Activated T-helper 9 cell treated with anti-CD3 and anti-CD28 coated beads, Interleukin-2, amount 50 U/mL, for 16 hours (primary cell): ENCODE data around the gene DGKI.
"Not testable (repeated sequence)": the region's sequence is repeated elsewhere in the genome, so short reads cannot be mapped to it uniquely, and the experiment has no call there.

ENCODE experiments used
- DNase-seq: peaks from one replicate; pipeline ENCODE4 v3.0.0-alpha.2; 2020; ENCODE audit warnings: low read depth

DGKI gene

DNA sequence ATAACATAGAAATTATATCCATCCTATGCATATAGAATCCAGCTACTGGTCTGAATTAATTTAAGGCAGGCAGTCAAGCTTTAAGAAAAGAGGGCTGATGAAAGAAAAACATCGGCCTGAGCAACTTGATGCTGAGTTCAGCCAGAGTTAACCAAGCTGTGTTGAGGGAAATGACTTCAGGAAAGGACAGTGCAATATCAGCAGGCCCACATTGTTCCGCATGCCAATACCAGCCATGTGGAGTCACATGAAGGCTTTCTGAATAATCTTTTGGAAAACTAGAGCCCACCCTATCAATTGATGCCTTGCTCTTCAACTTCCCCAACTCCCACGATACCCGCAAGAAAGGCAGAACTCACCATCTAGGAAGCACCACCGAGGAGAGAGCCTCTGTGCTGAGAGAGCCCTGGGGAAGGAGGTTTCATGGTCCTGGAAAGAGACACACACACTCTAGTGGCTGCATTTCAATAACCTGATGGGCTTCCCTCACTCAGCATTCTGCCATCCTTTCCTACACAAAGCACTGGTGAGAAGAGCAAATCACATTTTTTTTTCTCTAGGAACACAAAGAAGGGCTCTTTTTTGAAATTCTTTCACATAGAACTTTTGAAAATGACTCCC lies 377.5 kb downstream of the DGKI start:
- no peak for DNase-seq

DNA sequence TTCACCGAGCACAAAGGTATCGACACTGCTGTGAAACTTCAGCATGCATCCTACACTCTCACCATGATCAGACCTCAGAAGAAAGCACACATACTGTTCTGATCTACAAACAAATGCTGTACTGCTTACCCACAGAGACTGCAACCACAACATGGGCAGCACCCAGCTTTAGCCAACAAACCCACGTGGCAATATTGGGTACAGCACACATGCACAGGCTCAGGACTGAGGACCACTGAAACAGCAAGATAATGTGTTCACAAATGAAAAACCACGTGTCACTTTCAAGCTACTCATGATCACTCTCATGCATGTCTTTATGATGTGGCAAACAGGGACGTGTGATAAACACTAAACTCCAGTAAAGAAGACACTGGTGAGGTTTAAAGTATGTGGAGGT lies 383.9 kb downstream of the DGKI start:
- DNase-seq = no peak

DNA sequence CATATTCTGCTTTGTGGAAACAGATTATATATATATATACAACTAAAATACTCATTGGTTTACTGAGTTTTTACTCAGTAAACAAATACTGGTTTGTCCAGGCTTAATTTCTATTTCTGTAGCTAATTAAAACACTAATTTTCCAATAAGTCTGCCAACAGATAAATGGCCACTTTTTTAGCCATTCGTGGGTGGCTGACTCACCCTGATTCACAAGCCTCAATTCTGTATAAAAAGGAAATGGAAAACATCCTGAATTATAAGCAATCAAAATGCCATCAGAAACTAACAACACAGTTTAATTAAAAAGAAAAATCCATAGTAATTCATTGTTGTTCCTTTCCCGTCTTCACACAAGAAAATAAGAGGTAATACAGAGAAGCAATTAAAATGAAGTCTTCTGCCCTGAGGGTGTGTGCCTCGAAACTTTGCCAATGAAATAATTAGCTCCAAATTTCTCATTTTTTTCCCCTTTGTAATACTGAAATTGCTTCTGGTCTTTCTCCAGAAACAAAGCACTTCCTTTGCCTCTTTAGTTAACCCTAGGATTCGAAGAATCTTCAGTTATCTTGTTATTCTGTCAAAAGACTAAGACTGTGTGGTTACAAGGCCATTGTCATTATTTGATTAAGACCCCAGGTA lies 384.6 kb downstream of the DGKI start:
- DNase-seq = no peak

DNA sequence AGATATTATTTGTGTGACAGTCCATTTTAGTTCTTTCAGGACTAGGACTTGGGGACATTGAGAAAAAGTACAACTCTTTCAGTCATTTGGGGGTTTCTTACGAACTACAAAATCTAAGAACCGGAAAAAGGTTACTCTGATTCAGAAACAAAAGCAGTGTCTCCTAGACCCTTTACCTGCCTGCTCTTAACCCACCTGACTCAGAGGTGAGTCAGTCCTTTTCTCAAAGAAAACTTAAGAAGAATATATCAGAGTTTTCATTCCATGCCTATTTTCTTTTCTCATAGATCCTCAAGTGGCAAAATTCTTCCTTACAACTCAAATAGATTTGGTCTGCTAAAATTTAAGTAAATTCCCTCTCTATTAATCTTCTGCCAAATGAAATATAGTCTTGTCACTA lies 388.4 kb downstream of the DGKI start:
- no peak for DNase-seq

- DNase-seq = no peak
These were observed 392.0 kb downstream of the DGKI start for GRCh38 chr7:137454767-137455166.

DNA sequence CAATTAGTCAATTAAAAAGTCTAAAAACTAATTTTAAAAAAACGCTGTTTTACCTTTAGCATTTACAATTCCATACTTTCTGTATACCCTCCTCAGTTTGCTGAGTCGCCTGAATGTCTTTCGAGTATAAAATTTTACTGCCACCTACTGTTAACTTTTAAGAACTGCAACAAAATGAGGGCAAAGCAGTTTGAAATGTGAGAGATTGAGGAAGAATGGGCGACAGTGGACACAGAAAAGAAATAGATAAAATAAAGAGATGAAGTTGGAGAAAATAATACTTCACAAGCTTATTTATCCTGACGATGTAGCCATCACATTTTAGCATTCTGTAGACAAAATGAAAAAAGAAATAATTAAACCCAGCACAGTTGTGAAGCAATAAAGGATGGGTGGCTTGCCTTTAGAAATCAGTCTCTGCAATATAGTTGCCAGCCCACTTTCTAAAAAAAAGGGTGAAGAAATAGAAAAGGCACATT lies 392.5 kb downstream of the DGKI start:
- DNase-seq = no peak

GRCh38 chr7:137453356-137453755 lies 393.4 kb downstream of the DGKI start:
- no peak for DNase-seq

- no peak for DNase-seq
These were observed 397.8 kb downstream of the DGKI start for GRCh38 chr7:137449016-137449415.

DNA sequence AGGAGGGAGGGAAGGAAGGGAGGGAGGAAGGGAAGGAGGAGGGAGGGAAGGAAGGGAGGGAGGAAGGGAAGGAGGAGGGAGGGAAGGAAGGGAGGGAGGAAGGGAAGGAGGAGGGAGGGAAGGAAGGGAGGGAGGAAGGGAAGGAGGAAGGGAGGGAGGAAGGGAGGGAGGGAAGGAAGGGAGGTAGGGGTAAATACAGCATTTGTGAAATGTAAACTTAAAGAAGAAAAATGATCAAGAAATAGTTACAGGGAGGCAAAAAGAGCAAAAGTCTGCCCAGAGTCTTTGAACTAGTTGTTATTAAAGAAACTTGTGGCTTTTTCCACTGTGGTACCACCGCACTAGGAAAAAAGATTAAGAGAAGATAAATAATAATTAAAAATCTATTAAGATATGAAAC lies 398.2 kb downstream of the DGKI start:
- DNase-seq = not testable (repeated sequence)

GRCh38 chr7:137446025-137446424 lies 400.7 kb downstream of the DGKI start:
- DNase-seq = no peak

- DNase-seq = no peak
These were observed 401.5 kb downstream of the DGKI start for GRCh38 chr7:137445268-137445667.

DNA sequence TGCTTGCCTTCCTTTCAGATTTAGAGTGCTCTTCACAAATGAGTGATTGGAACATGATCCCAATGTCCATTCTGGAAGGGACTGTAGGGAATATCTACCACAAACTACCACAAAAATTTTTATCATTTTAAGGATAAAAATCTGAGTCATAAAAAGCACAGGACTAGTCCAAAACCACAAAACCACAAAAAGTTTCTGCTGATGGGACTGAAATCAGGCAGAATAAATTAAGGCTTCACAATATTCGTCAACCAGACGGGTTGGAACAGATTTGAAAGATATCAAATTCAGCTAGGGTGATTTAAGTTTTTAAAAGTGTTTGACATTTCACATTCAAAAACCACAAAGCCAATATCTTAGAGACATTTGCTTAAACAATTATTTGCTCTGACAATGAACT lies 403.2 kb downstream of the DGKI start:
- DNase-seq = no peak

DNA sequence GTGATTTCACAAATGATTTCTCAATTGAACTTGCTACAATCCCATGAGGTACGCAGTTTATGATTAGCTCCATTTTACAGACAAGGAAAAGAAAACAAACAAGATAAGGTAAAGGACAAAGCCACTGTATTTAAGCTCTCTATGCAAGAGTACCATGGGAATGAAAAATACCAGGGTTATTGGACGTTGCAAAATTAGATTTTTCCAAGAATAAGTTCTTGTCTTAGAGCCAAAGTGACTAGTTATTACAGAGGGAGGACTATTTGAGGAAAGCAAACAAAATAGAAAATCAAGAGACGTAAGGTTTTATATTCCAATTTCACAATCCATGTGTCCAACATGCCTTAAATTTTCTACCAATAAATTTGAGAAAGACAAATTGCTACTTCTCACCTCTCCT lies 405.3 kb downstream of the DGKI start:
- DNase-seq = no peak

GRCh38 chr7:137439829-137440825 lies 406.6 kb downstream of the DGKI start:
- no peak for DNase-seq

DNA sequence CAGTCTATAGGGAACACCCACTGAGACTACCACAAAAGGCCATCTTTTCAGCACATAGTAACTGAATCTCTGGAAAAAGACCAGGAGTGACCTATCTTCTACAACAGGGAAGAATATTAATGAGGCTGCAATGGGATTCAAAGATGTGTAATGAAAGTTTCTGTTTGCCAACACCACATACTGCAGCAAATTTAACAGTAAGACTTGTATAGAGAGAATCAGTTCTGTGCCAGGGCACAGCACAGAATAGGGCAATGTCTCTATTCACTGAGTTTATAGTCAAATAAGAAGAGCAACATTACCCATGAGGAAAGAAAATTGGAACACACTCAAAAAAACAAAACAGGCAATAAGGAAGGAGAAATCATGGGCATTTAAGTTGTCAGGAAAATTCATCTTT lies 411.8 kb downstream of the DGKI start:
- no peak for DNase-seq

DNA sequence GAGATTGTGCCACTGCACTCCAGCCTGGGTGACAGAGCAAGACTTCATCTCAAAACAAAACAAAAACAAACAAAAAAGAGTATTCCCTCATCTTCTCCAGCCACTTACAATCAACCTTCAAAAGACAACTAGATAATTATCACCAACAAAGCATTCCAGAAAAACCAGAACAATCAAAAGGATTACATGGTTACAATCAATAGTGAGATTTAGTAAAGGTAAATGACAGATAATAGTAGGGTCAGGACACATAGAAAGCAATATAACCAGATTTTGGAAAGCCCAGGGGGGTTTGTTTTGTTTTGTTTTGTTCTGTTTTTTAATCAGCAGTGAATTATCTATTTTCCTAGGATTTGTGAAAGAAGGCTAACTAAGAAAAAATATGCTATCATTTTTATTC lies 412.2 kb downstream of the DGKI start:
- DNase-seq = no peak

DNA sequence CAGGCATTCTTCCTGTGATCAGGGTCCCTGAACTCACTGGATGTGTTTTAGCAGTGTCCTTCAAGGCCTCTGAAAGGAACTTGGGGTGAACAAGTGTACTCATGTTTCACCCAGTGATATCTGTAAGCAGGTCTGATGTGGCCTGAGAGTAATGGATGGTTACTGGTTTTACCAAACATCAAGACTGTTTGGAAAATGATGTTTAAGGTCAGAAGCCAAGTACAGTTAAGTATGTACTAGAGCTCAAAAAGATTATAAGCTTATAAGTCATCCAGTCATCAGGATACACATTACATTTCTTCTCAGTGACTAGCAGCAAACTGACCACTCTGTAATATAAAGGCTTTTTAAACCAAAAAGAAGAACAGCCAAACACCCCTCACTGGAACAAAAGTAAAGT lies 423.5 kb downstream of the DGKI start:
- no peak for DNase-seq

GRCh38 chr7:137421366-137421765 lies 425.4 kb downstream of the DGKI start:
- DNase-seq = no peak

- no peak for DNase-seq
These were observed 427.9 kb downstream of the DGKI start for GRCh38 chr7:137418841-137419240.

DNA sequence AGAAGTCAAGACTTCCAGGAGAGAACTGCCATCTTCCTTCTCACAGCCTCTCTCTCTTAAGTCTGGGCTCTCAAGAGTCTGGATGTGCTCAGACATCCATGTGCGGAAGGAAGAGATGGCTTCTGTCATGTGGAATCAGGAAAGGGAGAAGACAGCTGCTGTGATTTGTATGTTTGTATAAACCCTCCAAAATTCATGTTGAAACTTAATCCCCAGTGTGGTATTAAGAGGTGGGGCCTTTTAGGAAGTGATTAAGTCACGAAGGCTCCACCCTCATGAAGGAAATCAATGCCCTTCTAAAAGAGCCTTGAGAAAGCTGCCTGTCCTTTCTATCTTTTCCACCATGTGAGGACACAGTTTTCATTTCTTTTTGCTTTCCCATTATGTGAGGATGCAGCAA lies 429.3 kb downstream of the DGKI start:
- no peak for DNase-seq

GRCh38 chr7:137413901-137414300 lies 432.9 kb downstream of the DGKI start:
- no peak for DNase-seq

DNA sequence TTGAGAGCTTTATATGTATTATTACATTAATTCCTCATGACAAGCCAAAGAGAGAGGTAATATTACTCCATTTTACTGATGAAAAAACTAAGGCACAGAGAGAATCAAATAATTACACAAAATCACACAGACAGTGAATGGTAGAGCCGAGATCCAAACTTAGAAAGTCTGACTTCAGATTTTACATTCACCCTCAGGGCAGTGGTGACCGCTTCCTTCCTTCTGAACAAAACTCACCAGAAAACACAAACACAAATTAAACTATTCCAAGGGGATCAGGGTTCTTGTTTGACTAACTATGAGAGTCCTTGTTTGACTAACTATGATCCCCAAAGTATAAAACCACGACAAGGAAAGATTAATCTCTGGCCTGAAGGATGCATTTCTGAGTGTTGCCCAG lies 435.3 kb downstream of the DGKI start:
- no peak for DNase-seq

- DNase-seq = no peak
These were observed 438.6 kb downstream of the DGKI start for GRCh38 chr7:137408126-137408525.
